ENCODE results near the gene MSLN. TPM values are rescaled to one million over a fixed set of nuclear protein-coding genes. Genes with fewer than 3 reads are reported as not detected.

Gene MSLN
- total RNA-seq, 2 donors from 2014 or later = 2.1 TPM; not detected in 1

DNA sequence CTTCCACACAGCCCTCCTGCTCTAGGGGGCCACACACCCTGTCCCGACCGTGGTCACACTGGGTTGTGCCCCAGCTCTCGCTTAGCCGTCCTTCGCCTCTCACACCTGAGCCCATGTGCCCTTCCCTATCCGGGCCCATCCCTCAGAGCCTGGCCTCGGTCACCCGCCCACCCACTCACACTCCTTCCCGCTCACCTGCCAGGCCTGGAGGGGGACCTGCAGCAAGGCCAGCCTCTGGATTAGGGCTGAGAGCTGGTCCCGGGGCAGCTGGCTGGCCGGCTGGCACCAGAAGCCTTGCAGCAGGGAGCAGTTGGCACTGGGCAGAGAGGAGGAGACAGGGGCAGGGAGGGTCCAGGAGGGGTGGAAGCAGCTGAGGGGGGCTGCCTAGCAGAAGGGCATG is 17.9 kb downstream of the MSLN start:
- H3K27me3 ChIP-seq = peaks cover 0 to 6% of the 10 kb centered on the region in 2 donors
- H3K4me3 ChIP-seq = no peak overlapping the region
- ATAC-seq (no peak), DNase-seq (no peak)
- intact Hi-C loops (cut with DNase I) = no loop called here
- no peaks in the 10 kb centered on the region for H3K9me3 ChIP-seq
- WGBS, 2 donors = 54 to 64% methylated on average over 11 of the region's 11 CpGs
- H3K36me3 ChIP-seq (replicated peaks in 1 of 2; ENCODE audit: insufficient read depth in 1 of 2, low read depth in 2 of 2) = no peaks in the 10 kb centered on the region
- H3K4me1 ChIP-seq = no peaks in the 10 kb centered on the region
- H3K27ac ChIP-seq = no peak overlapping the region
- TF ChIP-seq, protein P1, sequence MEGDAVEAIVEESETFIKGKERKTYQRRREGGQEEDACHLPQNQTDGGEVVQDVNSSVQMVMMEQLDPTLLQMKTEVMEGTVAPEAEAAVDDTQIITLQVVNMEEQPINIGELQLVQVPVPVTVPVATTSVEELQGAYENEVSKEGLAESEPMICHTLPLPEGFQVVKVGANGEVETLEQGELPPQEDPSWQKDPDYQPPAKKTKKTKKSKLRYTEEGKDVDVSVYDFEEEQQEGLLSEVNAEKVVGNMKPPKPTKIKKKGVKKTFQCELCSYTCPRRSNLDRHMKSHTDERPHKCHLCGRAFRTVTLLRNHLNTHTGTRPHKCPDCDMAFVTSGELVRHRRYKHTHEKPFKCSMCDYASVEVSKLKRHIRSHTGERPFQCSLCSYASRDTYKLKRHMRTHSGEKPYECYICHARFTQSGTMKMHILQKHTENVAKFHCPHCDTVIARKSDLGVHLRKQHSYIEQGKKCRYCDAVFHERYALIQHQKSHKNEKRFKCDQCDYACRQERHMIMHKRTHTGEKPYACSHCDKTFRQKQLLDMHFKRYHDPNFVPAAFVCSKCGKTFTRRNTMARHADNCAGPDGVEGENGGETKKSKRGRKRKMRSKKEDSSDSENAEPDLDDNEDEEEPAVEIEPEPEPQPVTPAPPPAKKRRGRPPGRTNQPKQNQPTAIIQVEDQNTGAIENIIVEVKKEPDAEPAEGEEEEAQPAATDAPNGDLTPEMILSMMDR (IDR thresholded peaks at IDR 0.05) = no peak
- TF ChIP-seq POLR2A (IDR thresholded peaks at IDR 0.05) = no peak

DNA sequence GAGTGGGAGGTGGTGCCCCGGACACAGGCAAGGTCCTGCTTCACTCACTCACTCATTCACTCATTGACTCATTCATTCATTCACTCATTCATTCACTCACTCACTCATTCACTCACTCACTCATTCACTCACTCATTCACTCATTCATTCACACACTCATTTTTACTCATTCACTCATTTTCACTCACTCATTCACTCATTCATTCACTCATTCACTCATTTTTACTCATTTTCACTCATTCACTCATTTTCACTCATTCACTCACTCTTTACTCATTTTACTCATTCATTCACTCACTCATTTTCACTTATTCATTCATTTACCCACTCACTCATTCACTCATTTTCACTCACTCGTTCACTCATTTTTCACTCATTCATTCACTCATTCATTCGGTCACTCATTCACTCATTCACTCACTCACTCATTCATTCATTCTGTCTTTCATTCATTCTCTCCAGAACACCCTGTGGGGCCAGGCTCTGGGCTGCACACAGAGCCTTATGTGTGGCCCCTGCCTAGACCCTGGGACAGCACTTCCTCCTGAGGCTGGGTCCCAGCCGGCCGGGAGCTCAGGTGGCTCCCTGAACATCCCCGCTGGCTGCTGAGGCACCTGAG is 18.5 kb downstream of the MSLN start:
- H3K4me1 ChIP-seq = peaks cover 5% of the 10 kb centered on the region
- no peak overlapping the region for H3K27ac ChIP-seq
- DNase-seq = no peak
- intact Hi-C loops (cut with DNase I) = no loop called here
- TF ChIP-seq POLR2A (IDR thresholded peaks at IDR 0.05) = no peak
- TF ChIP-seq, protein P1 (IDR thresholded peaks at IDR 0.05) = no peak
- no peaks in the 10 kb centered on the region for H3K36me3 ChIP-seq (replicated peaks in 1 of 2; ENCODE audit: insufficient read depth in 1 of 2, low read depth in 2 of 2)
- no peaks in the 10 kb centered on the region for H3K9me3 ChIP-seq
- no peak overlapping the region for H3K4me3 ChIP-seq
- peaks cover 0 to 10% of the 10 kb centered on the region in 2 donors for H3K27me3 ChIP-seq
- no peak for ATAC-seq
- 65 to 67% methylated on average over 6 of the region's 6 CpGs for WGBS, 2 donors

DNA sequence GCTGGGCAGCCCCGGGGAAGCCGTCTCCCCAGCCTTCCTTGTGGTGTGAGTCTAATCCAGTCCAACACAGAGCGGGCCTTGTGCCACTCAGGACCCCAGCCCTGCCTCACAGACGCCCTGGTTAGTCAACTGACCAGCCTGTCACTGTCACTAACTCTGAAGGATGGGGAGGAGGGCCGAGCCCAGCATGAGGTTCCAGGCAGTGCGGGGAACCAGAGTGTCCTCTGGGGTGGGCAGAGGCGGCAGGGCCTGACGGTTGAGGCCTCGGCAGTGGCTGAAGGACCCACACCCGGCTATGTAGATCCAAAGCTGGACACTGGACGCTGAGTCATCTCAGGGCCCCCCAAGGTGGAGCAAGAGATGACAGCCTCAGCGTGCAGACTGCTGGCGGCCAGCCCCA is 19.0 kb downstream of the MSLN start:
- peaks cover 0 to 10% of the 10 kb centered on the region in 2 donors for H3K27me3 ChIP-seq

DNA sequence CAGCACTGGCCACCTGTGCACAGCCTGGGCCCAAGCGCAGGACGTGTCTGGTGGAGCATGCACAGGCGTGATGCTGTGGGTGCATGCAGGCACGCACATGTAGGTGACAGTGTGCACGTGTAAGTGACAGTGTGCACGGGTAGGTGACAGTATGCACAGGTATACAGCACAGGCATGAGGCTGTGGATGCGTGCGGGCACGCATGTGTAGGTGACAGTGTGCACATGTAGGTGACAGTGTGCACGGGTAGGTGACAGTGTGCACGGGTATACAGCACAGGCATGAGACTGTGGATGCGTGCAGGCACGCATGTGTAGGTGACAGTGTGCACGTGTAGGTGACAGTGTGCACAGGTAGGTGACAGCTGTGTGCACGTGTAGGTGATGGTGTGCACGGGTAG is 19.8 kb downstream of the MSLN start:
- H3K27me3 ChIP-seq = peaks cover 0 to 10% of the 10 kb centered on the region in 2 donors
- TF ChIP-seq, protein P1 (IDR thresholded peaks at IDR 0.05) = no peak
- TF ChIP-seq POLR2A (IDR thresholded peaks at IDR 0.05) = no peak
- ATAC-seq (no peak), DNase-seq (no peak)
- 59 to 72% methylated on average over 14 to 16 of the region's 16 CpGs for WGBS, 2 donors
- H3K27ac ChIP-seq = no peak overlapping the region
- intact Hi-C loops (cut with DNase I) = no loop called here
- H3K4me1 ChIP-seq = peaks cover 8% of the 10 kb centered on the region
- no peaks in the 10 kb centered on the region for H3K9me3 ChIP-seq
- no peak overlapping the region for H3K4me3 ChIP-seq
- H3K36me3 ChIP-seq (replicated peaks in 1 of 2; ENCODE audit: insufficient read depth in 1 of 2, low read depth in 2 of 2) = no peaks in the 10 kb centered on the region

More for the DNA sequence above, 19.0 kb downstream of the MSLN start:
- no peaks in the 10 kb centered on the region for H3K9me3 ChIP-seq
- WGBS, 2 donors = 35 to 65% methylated on average over 2 to 13 of the region's 13 CpGs
- DNase-seq (no peak), ATAC-seq (no peak)
- H3K36me3 ChIP-seq (replicated peaks in 1 of 2; ENCODE audit: insufficient read depth in 1 of 2, low read depth in 2 of 2) = no peaks in the 10 kb centered on the region
- H3K4me1 ChIP-seq = peaks cover 8% of the 10 kb centered on the region
- no peak overlapping the region for H3K27ac ChIP-seq
- intact Hi-C loops (cut with DNase I) = no loop called here
- H3K4me3 ChIP-seq = no peak overlapping the region
- TF ChIP-seq, protein P1 (IDR thresholded peaks at IDR 0.05) = no peak
- TF ChIP-seq POLR2A (IDR thresholded peaks at IDR 0.05) = no peak
